ENCODE data around the gene LDLRAD2. TPM values are rescaled to one million over a fixed set of nuclear protein-coding genes. Genes with fewer than 3 reads are reported as not detected.

The LDLRAD2 gene
- total and polyA plus RNA-seq, 2 of the 4 experiments (the other 2 are of a cell fraction): 0.05 TPM; not detected in 1

- TF ChIP-seq MAZ (IDR thresholded peaks at IDR 0.05; ENCODE audit: borderline replicate concordance, low read depth, low read length) (no peak), BHLHE40 (IDR thresholded peaks at IDR 0.05; ENCODE audit: low read depth, low read length) (no peak)
Measured at GRCh38 chr1:21845646-21846641, 33.9 kb downstream of the LDLRAD2 start (continued).

- intact Hi-C loops (cut with micrococcal nuclease) (no loop called here), in situ Hi-C loops (cut with MboI; ENCODE audit: low sequenced_read_pairs) (no loop called here), dilution Hi-C loops (cut with HindIII; ENCODE audit: low sequenced_read_pairs, unreplicated experiment) (no loop called here)
- no peak overlapping the region for H2BK120ac ChIP-seq (ENCODE audit: low read depth, low read length)
- no peaks in the 10 kb centered on the region for H3K9me1 ChIP-seq (ENCODE audit: insufficient read depth, low read length)
- H3K14ac ChIP-seq (replicated peaks; ENCODE audit: low read depth, low read length): no peak overlapping the region
- no peak overlapping the region for H2AK9ac ChIP-seq (replicated peaks; ENCODE audit: low read depth, low read length, poor library complexity)
- no peak overlapping the region for H2BK5ac ChIP-seq (ENCODE audit: low read depth, low read length, poor library complexity, severe bottlenecking)
- no peaks in the 10 kb centered on the region for H3K79me1 ChIP-seq (ENCODE audit: low read depth in 1 of 2, low read length in 2 of 2)
- H3K9me3 ChIP-seq (ENCODE audit: control insufficient read depth, insufficient read depth, low read length): no peaks in the 10 kb centered on the region
- no peak overlapping the region for H4K8ac ChIP-seq (ENCODE audit: low read depth in 2 of 2, low read length in 2 of 2)
- ATAC-seq (ENCODE audit: low read depth) (no peak), DNase-seq (no peak)
- peaks cover 71% of the 10 kb centered on the region for H3K36me3 ChIP-seq (ENCODE audit: control insufficient read depth, insufficient read depth, low read length)
- no peak overlapping the region for H3K56ac ChIP-seq (ENCODE audit: extremely low read depth, insufficient read depth, low read length)
- no peak overlapping the region for H4K5ac ChIP-seq (ENCODE audit: low read depth, low read length)
- POLR2A ChIA-PET (ENCODE audit: unreplicated experiment): no interaction called here
- H2BK20ac ChIP-seq (ENCODE audit: low read depth, low read length): no peak overlapping the region
- no peaks in the 10 kb centered on the region for H3K4me1 ChIP-seq (ENCODE audit: control insufficient read depth, insufficient read depth, low read length)
- CTCF ChIA-PET: no interaction called here
- BruUV-seq (replicated peaks): TSS peak; percentile 59
- no peak overlapping the region for H2BK15ac ChIP-seq (ENCODE audit: low read depth, low read length)
- H3K27me3 ChIP-seq (ENCODE audit: control insufficient read depth, insufficient read depth, low read length): no peaks in the 10 kb centered on the region
- H3K4me3 ChIP-seq (ENCODE audit: insufficient read depth, low read depth, low read length): no peak overlapping the region
- H3K4ac ChIP-seq (ENCODE audit: low read depth, low read length): no peak overlapping the region
- H3K9ac ChIP-seq (ENCODE audit: low read depth, low read length): no peak overlapping the region
- no peaks in the 10 kb centered on the region; the same call in none of the 2 replicates for H4K20me1 ChIP-seq (ENCODE audit: insufficient read depth, low read length)
- H4K91ac ChIP-seq (ENCODE audit: insufficient read depth, low read depth, low read length): no peak overlapping the region
- H2AK5ac ChIP-seq (ENCODE audit: low read depth, low read length): no peak overlapping the region
- WGBS, 2 experiments (ENCODE audit: extremely low coverage in 2 of 2, insufficient read length in 1 of 2): 94% methylated on average over 24 of the region's 47 CpGs; no CpG with 5 or more reads in 1 of the 2 experiments
- no peak overlapping the region for H3K27ac ChIP-seq (ENCODE audit: insufficient read depth, low read length)
- H3K18ac ChIP-seq (ENCODE audit: low read depth, low read length): no peak overlapping the region
- H3K4me2 ChIP-seq (ENCODE audit: low read depth, low read length): no peak overlapping the region
- H3K23ac ChIP-seq (ENCODE audit: low read depth, low read length): no peak overlapping the region
- H2AFZ ChIP-seq (replicated peaks; ENCODE audit: low read length, poor library complexity): no peak overlapping the region
- TF ChIP-seq USF2 (IDR thresholded peaks at IDR 0.05; ENCODE audit: low read depth, low read length) (no peak), MAFK (IDR thresholded peaks at IDR 0.05; ENCODE audit: low read depth, low read length) (no peak), CHD1 (IDR thresholded peaks at IDR 0.05; ENCODE audit: low read depth, low read length) (no peak), MAZ (IDR thresholded peaks at IDR 0.05; ENCODE audit: borderline replicate concordance, low read depth, low read length) (no peak), BHLHE40 (IDR thresholded peaks at IDR 0.05; ENCODE audit: low read depth, low read length) (no peak), RAD21 (IDR thresholded peaks at IDR 0.05; ENCODE audit: low read length) (no peak), NFE2L2 (IDR thresholded peaks at IDR 0.05; ENCODE audit: low read depth, low read length) (no peak), SMC3 (IDR thresholded peaks at IDR 0.05; ENCODE audit: low read depth, low read length) (no peak), POLR2A (IDR thresholded peaks at IDR 0.05; ENCODE audit: low read depth, low read length) (no peak), MXI1 (IDR thresholded peaks at IDR 0.05; ENCODE audit: borderline replicate concordance, low read depth, low read length) (no peak), CTCF (conservative IDR thresholded peaks at IDR 0.05; ENCODE audit: low read depth, low read length) (no peak)
Measured at GRCh38 chr1:21847223-21848205, 35.4 kb downstream of the LDLRAD2 start.

Data from IMR-90 (cell line).